LNCaP clone FGC (cell line): Measurements from ENCODE around the gene SERPINA6.
"Not testable (repeated sequence)": the region's sequence is repeated elsewhere in the genome, so short reads cannot be mapped to it uniquely, and the experiment has no call there.

Source experiments
- DNase-seq: peaks from one replicate; pipeline ENCODE4 v3.0.0-alpha.2; 2011; ENCODE audit warnings: low read depth
- H3K4me3 ChIP-seq: 2 replicates; pipeline ENCODE4 v1.5.1; 2011; ENCODE audit warnings: mild to moderate bottlenecking, low read depth, low read length, control low read depth
- TF ChIP-seq, protein P1 (sequence below): IDR thresholded peaks from 2 replicates; pipeline ENCODE4 v1.5.1; 2012; ENCODE audit warnings: mild to moderate bottlenecking; ENCODE audit not compliant: control insufficient read depth, insufficient read depth; ENCODE audit errors: extremely low read depth

SERPINA6 gene

DNA sequence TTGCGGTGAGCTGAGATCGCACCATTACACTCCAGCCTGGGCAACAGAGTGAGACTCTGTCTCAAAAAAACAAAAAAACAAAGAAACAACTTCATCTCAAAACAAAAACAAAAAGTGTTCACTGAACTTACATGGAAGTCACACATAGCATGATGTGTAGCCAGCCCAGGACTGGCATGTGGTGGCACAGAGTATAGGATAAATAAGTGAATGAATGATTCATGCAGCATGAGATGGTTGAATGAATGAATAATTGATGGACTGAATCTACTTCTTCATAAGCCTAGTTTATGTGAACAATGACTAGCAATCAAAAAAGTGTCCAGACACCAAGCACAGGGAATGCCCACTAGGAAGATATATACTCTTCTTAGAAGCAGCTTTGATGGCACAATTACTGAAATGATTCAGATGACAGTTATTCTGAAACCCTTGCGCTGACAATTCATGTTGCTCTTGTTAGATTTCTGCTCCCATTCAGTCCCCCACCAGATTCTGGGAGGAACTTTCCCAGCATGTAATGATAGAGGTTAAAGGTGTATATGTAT lies 31.6 kb upstream of the SERPINA6 start:
- no peak overlapping the region for H3K4me3 ChIP-seq
- TF ChIP-seq, protein P1, sequence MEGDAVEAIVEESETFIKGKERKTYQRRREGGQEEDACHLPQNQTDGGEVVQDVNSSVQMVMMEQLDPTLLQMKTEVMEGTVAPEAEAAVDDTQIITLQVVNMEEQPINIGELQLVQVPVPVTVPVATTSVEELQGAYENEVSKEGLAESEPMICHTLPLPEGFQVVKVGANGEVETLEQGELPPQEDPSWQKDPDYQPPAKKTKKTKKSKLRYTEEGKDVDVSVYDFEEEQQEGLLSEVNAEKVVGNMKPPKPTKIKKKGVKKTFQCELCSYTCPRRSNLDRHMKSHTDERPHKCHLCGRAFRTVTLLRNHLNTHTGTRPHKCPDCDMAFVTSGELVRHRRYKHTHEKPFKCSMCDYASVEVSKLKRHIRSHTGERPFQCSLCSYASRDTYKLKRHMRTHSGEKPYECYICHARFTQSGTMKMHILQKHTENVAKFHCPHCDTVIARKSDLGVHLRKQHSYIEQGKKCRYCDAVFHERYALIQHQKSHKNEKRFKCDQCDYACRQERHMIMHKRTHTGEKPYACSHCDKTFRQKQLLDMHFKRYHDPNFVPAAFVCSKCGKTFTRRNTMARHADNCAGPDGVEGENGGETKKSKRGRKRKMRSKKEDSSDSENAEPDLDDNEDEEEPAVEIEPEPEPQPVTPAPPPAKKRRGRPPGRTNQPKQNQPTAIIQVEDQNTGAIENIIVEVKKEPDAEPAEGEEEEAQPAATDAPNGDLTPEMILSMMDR: no peak
- DNase-seq: no peak

DNA sequence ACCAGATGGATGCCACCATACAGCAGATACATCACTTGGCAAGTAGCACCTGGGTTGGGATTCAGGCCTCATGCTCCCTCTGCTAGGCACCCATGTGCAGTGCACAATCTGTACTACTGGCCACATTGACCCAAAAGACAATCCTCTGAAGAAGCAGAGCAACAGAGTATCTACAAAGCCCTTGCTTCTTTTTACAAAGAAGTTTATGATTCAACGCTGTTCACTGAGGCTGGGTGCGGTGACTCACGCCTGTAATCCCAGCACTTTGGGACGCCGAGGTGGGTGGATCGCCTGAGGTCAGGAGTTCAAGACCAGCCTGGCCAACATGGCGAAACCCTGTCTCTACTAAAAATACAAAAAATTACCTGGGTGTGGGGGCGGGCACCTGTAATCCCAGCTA lies 31.1 kb upstream of the SERPINA6 start:
- H3K4me3 ChIP-seq, DNase-seq: not testable (repeated sequence)

DNA sequence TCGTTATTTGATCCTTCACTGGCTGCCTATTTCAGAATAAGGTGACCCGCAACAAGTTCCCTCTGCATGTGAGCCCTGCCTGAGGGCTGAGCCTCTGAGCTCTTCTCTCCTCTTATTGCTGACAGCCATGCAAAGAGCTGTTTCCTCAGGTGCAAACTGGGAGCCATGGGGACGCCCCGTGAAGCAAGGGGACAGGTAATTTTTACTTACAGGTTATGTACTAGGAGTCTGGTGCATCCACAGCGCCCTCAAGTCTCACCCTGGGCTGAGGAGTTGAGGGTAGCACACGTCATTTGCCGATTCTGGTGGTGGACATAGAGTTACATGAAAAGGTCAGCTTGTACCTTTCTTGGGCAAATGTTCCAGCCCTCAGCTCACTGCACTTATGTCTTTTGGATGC lies 26.1 kb upstream of the SERPINA6 start:
- TF ChIP-seq, protein P1: no peak

DNA sequence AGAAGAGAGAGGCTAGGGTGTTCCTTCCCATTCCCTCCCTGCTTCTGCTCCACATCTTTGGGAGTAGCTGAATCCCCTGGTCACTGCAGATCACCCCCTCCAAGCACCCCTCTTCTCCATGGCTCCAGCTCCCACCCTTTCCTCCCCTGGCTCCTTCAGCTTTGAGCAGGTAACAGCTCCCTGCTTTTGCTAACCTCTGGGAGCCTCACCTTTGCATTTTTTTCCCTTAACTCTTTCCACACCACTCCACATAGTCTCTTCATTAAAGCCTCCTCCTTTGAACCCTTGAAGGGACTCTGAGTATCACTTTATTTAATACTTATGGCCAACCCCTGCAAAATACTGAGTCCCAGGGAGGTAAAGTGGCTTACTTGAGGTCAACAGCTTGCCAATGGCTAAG lies 25.7 kb upstream of the SERPINA6 start:
- no peak overlapping the region for H3K4me3 ChIP-seq
- TF ChIP-seq, protein P1: no peak
- no peak for DNase-seq

More for the DNA sequence above, 26.1 kb upstream of the SERPINA6 start:
- no peak overlapping the region for H3K4me3 ChIP-seq
- no peak for DNase-seq

DNA sequence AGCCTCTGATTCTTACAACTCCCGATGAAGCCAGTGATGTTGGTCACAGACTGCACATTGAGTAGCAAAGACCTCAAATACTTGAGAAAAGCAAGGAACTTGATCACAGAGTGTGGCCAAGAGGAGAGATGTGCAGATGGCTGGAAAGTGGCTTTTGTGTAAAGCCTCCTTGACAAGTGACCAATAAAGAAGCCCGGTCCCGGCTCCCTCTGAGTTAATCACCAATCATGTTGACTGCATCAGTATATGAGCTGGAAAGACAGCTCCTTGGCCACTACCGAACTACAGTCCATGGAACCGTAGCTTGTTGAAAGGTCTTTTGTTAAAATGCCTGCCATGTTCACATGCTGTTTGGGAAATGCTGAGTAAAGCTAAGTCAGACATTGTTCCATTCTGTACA lies 23.7 kb upstream of the SERPINA6 start:
- H3K4me3 ChIP-seq: no peak overlapping the region
- TF ChIP-seq, protein P1: no peak
- no peak for DNase-seq

DNA sequence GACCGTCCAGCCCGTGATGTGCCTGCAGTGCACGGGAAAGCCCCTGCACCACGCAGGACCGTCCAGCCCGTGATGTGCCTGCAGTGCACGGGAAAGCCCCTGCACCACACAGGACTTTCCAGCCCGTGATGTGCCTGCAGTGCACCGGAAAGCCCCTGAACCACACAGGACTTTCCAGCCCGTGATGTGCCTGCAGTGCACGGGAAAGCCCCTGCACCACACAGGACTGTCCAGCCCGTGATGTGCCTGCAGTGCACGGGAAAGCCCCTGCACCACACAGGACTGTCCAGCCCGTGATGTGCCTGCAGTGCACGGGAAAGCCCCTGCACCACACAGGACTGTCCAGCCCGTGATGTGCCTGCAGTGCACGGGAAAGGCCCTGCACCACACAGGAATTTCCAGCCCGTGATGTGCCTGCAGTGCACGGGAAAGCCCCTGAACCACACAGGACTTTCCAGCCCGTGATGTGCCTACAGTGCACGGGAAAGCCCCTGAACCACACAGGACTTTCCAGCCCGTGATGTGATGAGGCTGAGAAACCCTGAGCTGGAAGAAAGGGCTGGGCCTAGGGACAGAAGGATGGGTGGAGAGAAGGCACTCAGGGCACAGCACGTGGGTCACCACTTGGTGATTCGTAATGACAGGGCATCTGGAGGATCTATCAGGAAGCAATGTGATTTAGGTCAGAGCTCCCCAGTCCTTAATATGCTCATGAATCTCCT lies 23.1 kb upstream of the SERPINA6 start:
- not testable (repeated sequence) for H3K4me3 ChIP-seq

DNA sequence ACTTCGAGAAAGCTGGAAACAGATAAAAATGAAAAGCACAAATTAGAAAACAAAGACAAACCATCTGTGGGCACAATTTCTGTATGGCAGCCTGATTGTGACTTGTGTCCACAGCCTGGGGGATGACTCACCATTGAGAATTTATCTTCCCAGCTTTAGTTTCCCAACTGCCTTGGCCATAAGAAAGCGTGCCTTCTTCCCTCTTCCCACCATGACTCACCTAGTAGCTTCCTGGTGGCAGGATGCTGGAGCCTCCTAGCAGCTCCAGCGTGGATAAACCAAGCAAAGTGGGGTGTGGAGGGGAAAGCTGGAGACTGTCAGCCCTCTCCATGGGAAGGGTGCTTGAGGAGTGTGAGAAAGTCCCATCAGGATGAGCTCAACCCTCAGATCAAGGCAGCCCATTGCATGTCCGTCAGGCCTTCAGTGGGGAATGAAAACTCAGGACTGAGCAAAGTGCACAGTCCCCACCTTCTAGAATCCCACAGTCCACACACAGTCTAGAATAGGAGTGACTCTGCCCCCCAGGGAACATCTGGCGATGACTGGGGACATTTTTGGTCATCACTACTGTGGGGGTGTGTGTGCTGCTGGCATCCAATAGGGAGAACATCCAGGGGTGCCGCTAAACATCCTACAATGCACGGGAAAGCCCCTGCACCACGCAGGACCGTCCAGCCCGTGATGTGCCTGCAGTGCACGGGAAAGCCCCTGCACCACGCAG lies 22.4 kb upstream of the SERPINA6 start:
- no peak overlapping the region for H3K4me3 ChIP-seq
- TF ChIP-seq, protein P1: no peak
- DNase-seq: no peak

More for the DNA sequence above, 23.1 kb upstream of the SERPINA6 start:
- not testable (repeated sequence) for DNase-seq
